GM12865 (cell line): ENCODE measurements around the gene FRS2.

Source experiments
- DNase-seq: peaks from one replicate; pipeline ENCODE4 v3.0.0; 2010; ENCODE audit warnings: low read depth
- H3K4me3 ChIP-seq: 2 replicates; pipeline ENCODE4 v1.5.1; 2011; ENCODE audit warnings: mild to moderate bottlenecking, low read depth, low read length, control low read depth
- TF ChIP-seq, protein P1 (sequence below): IDR thresholded peaks from 2 replicates; pipeline ENCODE4 v1.5.1; 2011; ENCODE audit warnings: low read length, control low read depth, low read depth, inconsistent platforms; ENCODE audit not compliant: insufficient read depth; ENCODE audit errors: missing control alignments

FRS2 gene

DNA sequence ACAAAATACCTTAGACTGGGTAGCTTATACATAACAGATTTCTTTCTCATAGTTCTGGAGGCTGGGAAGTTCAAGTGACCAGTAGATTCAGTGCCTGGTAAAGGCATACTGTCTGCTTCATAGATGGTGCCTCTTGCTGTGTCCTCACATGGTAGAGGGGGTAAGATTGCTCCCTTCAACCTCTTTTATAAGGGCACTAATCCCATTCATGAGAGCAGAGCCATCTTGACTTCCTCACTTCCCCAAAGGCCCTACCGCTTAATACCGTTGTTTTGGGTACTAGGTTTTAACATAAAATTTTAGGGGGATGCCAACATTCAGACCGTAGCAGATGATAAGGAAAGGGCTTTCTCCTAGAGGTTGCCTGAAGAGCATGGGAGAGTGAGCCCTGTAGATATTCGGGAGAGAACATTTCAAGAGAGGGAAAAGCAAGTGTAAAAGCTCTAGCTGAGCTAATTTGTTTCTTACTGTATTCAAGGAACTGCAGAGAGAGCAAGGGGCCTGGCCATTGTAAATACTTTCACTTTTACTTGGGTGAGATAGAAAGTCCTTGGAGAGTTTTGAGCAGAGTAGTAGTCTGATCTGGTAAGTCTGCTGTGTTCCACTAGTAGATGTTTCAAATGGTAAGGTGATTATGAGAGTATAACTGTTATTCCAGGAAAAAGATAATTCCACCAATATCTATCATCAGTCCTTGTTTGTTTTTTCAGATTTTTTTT lies 27.3 kb downstream of the FRS2 start:
- H3K4me3 ChIP-seq: peak overlapping the region; percentile 55
- peak; percentile 75 for DNase-seq
- TF ChIP-seq, protein P1, sequence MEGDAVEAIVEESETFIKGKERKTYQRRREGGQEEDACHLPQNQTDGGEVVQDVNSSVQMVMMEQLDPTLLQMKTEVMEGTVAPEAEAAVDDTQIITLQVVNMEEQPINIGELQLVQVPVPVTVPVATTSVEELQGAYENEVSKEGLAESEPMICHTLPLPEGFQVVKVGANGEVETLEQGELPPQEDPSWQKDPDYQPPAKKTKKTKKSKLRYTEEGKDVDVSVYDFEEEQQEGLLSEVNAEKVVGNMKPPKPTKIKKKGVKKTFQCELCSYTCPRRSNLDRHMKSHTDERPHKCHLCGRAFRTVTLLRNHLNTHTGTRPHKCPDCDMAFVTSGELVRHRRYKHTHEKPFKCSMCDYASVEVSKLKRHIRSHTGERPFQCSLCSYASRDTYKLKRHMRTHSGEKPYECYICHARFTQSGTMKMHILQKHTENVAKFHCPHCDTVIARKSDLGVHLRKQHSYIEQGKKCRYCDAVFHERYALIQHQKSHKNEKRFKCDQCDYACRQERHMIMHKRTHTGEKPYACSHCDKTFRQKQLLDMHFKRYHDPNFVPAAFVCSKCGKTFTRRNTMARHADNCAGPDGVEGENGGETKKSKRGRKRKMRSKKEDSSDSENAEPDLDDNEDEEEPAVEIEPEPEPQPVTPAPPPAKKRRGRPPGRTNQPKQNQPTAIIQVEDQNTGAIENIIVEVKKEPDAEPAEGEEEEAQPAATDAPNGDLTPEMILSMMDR: no peak

DNA sequence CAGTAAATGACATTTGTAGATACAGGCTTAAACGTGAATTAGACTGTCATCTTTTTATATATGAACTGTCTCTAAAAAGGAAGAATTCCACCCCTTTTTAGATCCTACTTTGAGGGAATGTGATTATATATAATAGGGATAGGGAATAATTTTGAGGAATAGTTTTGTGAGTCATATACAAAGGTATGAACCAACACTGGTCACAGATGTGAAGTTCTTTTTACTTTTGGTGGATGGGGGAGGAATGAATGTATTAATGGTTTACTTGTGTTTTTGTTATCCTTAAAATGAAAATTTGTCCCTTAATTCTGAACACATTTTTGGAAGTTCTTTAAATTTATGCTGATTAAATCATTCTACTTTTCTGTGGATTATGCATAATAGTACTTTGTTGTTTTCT lies 30.4 kb downstream of the FRS2 start:
- TF ChIP-seq, protein P1: no peak
- no peak for DNase-seq
- no peak overlapping the region for H3K4me3 ChIP-seq

DNA sequence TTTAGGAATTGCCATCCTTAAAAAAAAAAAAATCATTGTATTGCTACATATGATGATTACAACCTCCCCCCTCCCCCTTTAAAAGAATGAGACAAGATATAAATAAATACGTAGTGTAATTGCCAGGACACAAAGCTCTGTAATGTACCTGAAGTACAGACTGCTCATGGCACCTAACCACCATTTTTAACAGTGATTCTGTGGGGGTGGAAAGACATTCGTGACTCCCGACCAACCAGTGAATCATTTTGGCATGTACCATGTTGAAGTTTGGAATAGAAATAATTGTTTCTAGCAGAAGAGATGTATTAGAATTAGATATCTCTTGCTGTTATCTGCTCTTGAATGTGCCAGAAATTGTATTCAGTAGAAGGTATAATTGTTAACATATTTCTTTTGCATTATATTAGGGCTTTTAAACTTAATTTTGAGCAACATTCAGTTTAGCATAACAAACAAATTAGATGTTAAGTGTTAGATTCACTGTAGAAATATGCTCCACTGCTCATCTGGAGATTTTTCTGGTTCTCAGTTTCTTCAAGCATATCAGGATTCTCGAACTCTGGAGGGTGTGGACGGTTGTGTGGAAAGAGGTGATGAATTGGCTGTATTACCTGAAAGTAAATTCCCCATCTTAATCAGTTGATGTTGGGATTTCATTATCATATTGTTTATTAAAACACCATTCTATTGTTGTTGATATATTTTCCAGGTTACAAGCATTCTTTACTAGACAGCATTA lies 31.1 kb downstream of the FRS2 start:
- TF ChIP-seq, protein P1: no peak
- DNase-seq: no peak
- no peak overlapping the region for H3K4me3 ChIP-seq

DNA sequence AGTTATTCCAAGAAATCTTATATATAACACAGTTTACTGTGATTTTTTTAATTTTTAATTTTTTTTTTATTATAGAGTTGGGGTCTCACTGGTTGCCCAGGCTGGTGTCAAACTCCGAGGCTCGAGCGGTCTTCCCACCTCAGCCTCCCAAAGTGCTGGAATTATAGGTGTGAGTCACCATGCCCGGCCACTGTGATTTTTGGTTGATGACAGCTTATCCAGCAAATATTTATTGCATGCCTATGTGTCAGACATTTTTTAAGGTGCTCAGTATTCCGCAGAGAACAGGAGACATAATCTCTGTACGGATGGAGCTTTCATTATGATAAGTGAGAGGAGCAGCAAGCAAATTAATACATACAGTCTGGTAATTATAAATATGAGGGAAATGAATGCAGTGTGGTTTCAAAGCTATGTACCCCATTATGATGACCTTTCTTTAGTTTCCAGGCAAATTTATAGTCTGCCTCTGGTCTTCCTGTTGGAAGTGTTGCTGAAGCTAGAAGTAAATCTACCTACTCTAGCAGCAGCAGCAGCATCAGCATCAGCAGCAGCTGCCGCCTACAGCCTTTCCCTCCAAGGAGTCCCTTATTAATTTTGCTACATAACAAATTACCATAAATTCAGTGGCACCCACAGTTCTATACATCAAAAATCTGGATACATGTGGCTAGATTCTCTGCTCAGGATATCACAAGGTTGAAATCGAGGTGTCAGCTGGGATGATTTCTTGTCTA lies 32.3 kb downstream of the FRS2 start:
- no peak for DNase-seq
- H3K4me3 ChIP-seq: no peak overlapping the region
- TF ChIP-seq, protein P1: no peak

DNA sequence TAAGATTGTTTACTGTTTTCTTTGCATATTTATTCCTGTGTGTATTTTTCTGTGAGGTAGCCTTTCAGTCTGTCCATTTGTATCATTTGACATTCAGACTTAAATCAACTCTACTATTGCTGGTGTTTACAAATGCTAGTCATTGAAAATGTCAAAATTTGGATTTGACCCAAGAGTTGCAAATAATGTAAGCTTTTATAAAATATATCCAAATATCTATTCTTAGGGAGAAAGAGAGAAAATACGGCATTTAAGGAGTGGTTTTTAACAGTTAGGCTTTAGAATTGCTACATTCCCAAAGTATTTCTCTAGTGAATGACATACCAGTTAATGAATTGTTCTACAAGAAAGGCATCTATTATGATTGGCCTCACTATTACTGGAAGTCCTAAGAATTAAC lies 37.9 kb downstream of the FRS2 start:
- TF ChIP-seq, protein P1: no peak
- no peak for DNase-seq
- H3K4me3 ChIP-seq: no peak overlapping the region

DNA sequence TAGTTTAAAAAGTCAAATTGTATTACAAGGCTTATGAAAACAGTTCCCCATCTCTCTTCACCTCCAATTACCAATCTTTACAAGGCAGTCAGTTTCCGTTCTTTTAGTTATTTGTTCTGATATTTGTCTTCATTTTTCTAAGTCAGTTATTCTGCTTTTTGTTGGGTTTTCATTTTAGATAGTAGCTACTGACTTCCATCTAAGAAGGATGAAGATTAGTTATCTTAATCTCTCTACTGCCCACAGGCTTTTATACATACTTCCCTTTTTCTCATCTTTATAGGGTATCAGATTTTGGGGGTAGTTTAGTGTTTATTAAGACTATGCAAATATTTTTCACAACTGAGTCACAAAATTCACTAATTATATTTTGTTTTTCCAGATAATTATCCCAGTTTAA lies 38.4 kb downstream of the FRS2 start:
- no peak for DNase-seq
- TF ChIP-seq, protein P1: no peak

More for the DNA sequence above, 38.4 kb downstream of the FRS2 start:
- H3K4me3 ChIP-seq: no peak overlapping the region
